OCI-LY3 (cell line): ENCODE measurements around the gene PBX4.

Source experiments
- H2AFZ ChIP-seq: fragments of 200-600, 300-600 bp; shearing (Covaris generic); 2 replicates; pipeline ENCODE4 v1.6.0; 2014; ENCODE audit warnings: antibody characterized with exemption, low read depth, low read length
- H3K27ac ChIP-seq: fragments of 200-600, 300-600 bp; sonication (generic); 2 replicates; pipeline ENCODE4 v1.5.1; 2014; ENCODE audit warnings: mild to moderate bottlenecking, low read length, moderate library complexity, mixed read lengths
- H3K27me3 ChIP-seq: fragments of 200-600, 300-600 bp; sonication (generic); 2 replicates; pipeline ENCODE4 v1.6.1; 2014; ENCODE audit warnings: low read depth, low read length, mixed read lengths
- H3K36me3 ChIP-seq: fragments of 200-600, 300-600 bp; sonication (generic); replicated peaks from 2 replicates; pipeline ENCODE3; 2014; ENCODE audit warnings: low read depth, low read length, mixed read lengths
- H3K4me1 ChIP-seq: fragments of 300-600, 200-600 bp; sonication (generic); 2 replicates; pipeline ENCODE4 v1.6.1; 2014; ENCODE audit warnings: low read length, mixed read lengths
- H3K4me2 ChIP-seq: fragments of 200-600, 300-600 bp; sonication (generic); 2 replicates; pipeline ENCODE4 v1.6.1; 2014; ENCODE audit warnings: low read length, mixed read lengths
- H3K4me3 ChIP-seq: fragments of 300-600, 200-600 bp; sonication (generic); 2 replicates; pipeline ENCODE4 v1.5.1; 2014; ENCODE audit warnings: antibody characterized with exemption, mild to moderate bottlenecking, low read length, moderate library complexity
- H3K79me2 ChIP-seq: fragments of 300-600, 200-600 bp; shearing (Covaris generic); 2 replicates; pipeline ENCODE4 v1.6.1; 2014; ENCODE audit warnings: mild to moderate bottlenecking, low read length, mixed read lengths
- H3K9ac ChIP-seq: fragments of 300-600, 200-600 bp; shearing (Covaris generic); 2 replicates; pipeline ENCODE4 v1.6.0; 2014; ENCODE audit warnings: mild to moderate bottlenecking, low read length, moderate library complexity
- H3K9me3 ChIP-seq: fragments of 200-600, 300-600 bp; shearing (Covaris generic); 2 replicates; pipeline ENCODE4 v1.6.1; 2014; ENCODE audit warnings: low read length, mixed read lengths; ENCODE audit not compliant: insufficient read depth
- H4K20me1 ChIP-seq: fragments of 200-600, 300-600 bp; sonication (generic); 2 replicates; pipeline ENCODE4 v1.6.1; 2016; ENCODE audit warnings: low read length, mixed read lengths; ENCODE audit not compliant: insufficient read depth
- CTCF ChIP-seq: fragments of 200-600, 300-600 bp; sonication (generic); IDR thresholded peaks from 2 replicates; pipeline ENCODE4 v1.5.1; 2014; ENCODE audit warnings: antibody characterized with exemption, low read length, low read depth
- EZH2phosphoT487 ChIP-seq: fragments of 200-600 bp; shearing (Covaris generic); IDR thresholded peaks from 2 replicates; pipeline ENCODE4 v1.6.1; 2018; ENCODE audit warnings: antibody characterized with exemption, mixed run types, low read depth

Gene PBX4

GRCh38 chr19:19568802-19569756 lies 49.4 kb downstream of the PBX4 start:
- Histone ChIP-seq H3K4me3 (no peak overlapping the region), H2AFZ (no peak overlapping the region), H3K9me3 (no peaks in the 10 kb centered on the region), H3K27ac (no peak overlapping the region), H3K79me2 (no peaks in the 10 kb centered on the region), H4K20me1 (no peaks in the 10 kb centered on the region), H3K9ac (no peak overlapping the region), H3K4me2 (no peak overlapping the region), H3K36me3 (no peaks in the 10 kb centered on the region), H3K4me1 (no peaks in the 10 kb centered on the region), H3K27me3 (no peaks in the 10 kb centered on the region)
- TF ChIP-seq EZH2phosphoT487: no peak

DNA sequence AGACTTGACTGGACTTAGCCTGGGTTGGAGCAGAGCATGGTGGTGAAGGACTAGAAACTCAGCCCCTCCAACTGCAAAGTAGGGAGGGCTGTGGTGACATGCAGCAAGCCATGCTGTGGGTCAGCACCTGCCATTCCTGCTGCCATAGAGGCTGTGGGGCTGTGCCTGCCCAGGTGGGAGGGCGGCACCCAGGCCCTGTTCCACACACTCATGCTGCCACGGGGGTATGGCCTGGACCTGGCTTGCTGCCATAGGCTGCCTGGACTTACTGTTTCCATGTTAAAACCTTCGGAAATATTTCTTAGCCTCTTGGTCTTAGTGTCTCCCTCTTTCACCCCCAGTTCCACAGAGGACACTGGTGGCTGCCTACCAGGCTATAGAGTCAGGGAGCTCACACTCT lies 51.1 kb downstream of the PBX4 start:
- H3K9me3 ChIP-seq: no peaks in the 10 kb centered on the region
- no peak overlapping the region for H3K9ac ChIP-seq
- H3K4me3 ChIP-seq: no peak overlapping the region
- no peaks in the 10 kb centered on the region for H4K20me1 ChIP-seq
- no peak overlapping the region for H3K4me2 ChIP-seq
- H3K79me2 ChIP-seq: no peaks in the 10 kb centered on the region
- no peak overlapping the region for H2AFZ ChIP-seq
- no peaks in the 10 kb centered on the region for H3K27me3 ChIP-seq
- no peaks in the 10 kb centered on the region for H3K4me1 ChIP-seq
- no peak overlapping the region for H3K27ac ChIP-seq
- H3K36me3 ChIP-seq: no peaks in the 10 kb centered on the region
- TF ChIP-seq CTCF (no peak), EZH2phosphoT487 (no peak)

GRCh38 chr19:19566306-19566705 lies 52.2 kb downstream of the PBX4 start:
- no peaks in the 10 kb centered on the region for H3K79me2 ChIP-seq
- no peaks in the 10 kb centered on the region for H3K36me3 ChIP-seq
- no peak overlapping the region for H3K4me2 ChIP-seq
- H2AFZ ChIP-seq: no peak overlapping the region
- H3K4me3 ChIP-seq: no peak overlapping the region
- TF ChIP-seq CTCF (no peak), EZH2phosphoT487 (no peak)
- no peaks in the 10 kb centered on the region for H3K27me3 ChIP-seq
- no peaks in the 10 kb centered on the region for H3K9me3 ChIP-seq
- no peak overlapping the region for H3K9ac ChIP-seq
- no peaks in the 10 kb centered on the region for H4K20me1 ChIP-seq
- no peak overlapping the region for H3K27ac ChIP-seq
- H3K4me1 ChIP-seq: no peaks in the 10 kb centered on the region

DNA sequence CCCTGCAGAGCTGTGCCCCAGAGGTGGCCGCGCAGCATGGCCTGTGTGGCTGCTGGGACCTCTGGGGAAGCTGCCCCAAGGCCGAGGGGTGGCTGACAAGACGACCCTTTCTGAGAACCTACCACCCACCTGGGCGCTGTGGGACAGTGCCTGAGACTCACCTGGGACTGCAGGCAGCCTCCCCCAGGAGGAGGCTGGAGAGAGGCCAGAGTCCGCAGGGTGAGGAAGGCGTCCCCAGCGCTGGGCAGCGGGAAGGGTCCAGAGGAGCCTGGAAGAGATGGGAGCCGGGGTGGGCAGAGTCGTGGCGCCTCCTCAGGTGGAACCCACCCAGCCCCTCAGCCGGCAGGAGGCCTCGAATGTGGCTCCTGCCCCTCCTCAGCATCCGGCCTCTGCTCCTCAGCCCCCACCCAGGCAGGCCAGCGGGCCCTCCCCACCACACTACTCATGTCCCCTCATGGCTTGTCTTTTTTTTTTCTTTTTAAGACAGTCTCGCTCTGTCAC lies 55.1 kb downstream of the PBX4 start:
- H3K4me3 ChIP-seq: no peak overlapping the region
- no peaks in the 10 kb centered on the region for H3K36me3 ChIP-seq
- no peak overlapping the region for H3K4me2 ChIP-seq
- H4K20me1 ChIP-seq: no peaks in the 10 kb centered on the region
- no peak overlapping the region for H2AFZ ChIP-seq
- H3K9ac ChIP-seq: no peak overlapping the region
- TF ChIP-seq CTCF (no peak), EZH2phosphoT487 (no peak)
- H3K27ac ChIP-seq: no peak overlapping the region
- no peaks in the 10 kb centered on the region for H3K79me2 ChIP-seq
- no peaks in the 10 kb centered on the region for H3K9me3 ChIP-seq
- no peaks in the 10 kb centered on the region for H3K4me1 ChIP-seq
- no peaks in the 10 kb centered on the region for H3K27me3 ChIP-seq
